HG03175 (cell line): ENCODE data around the gene RUBCN.
"Not testable (repeated sequence)": the region's sequence is repeated elsewhere in the genome, so short reads cannot be mapped to it uniquely, and the experiment has no call there.

ENCODE experiments used
- ATAC-seq: cut with Tn5 transposase; IDR thresholded peaks from one replicate; pipeline ENCODE4 v1.9.1; 2021; ENCODE audit warnings: mild to moderate bottlenecking, moderate library complexity; ENCODE audit not compliant: unreplicated experiment

Gene RUBCN

GRCh38 chr3:197621478-197621877 is 115.2 kb downstream of the RUBCN start:
- not testable (repeated sequence) for ATAC-seq
